ENCODE data around the gene ANXA2.
"Not testable (repeated sequence)": the region's sequence is repeated elsewhere in the genome, so short reads cannot be mapped to it uniquely, and the experiment has no call there.

The ANXA2 gene

DNA sequence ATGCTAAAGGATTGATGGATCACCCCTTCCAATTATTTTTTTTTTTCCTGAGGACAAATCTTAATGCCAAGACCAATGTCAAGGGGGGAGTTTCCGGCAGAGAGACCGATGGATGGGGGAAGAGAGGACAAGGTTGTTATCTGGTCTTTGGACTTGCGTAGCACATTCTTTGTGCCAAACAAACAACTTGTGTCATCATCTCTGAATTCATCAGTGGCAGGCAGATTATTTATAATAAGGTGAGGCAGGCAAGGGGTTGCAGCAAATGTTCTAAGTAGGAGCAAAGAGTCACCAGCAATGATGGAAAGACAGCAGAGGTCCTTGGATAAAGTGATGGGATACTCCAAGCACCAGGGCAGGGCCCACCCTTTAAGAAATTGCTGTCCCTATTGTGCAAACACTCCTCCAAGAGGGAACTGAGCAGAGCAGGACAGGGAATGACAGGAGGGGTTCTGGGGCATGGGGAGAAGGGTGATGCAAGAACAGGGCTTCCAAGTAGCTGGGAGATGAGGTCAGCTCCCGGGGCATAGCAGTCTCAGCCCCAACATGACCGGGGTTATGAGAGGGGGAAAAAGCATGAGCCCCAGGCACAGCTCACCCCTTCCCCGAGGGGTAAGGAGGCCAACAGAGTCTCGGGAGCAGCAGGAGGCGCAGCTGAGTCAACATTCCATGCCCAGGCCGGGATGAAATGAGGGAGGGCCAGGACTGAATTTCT is 57.4 kb downstream of the ANXA2 start:
- no peak for DNase-seq (ENCODE audit: extremely low read depth, low read depth)

GRCh38 chr15:60339236-60339635 is 58.5 kb downstream of the ANXA2 start:
- DNase-seq (ENCODE audit: extremely low read depth, low read depth) = no peak
- TF ChIP-seq, protein P1, sequence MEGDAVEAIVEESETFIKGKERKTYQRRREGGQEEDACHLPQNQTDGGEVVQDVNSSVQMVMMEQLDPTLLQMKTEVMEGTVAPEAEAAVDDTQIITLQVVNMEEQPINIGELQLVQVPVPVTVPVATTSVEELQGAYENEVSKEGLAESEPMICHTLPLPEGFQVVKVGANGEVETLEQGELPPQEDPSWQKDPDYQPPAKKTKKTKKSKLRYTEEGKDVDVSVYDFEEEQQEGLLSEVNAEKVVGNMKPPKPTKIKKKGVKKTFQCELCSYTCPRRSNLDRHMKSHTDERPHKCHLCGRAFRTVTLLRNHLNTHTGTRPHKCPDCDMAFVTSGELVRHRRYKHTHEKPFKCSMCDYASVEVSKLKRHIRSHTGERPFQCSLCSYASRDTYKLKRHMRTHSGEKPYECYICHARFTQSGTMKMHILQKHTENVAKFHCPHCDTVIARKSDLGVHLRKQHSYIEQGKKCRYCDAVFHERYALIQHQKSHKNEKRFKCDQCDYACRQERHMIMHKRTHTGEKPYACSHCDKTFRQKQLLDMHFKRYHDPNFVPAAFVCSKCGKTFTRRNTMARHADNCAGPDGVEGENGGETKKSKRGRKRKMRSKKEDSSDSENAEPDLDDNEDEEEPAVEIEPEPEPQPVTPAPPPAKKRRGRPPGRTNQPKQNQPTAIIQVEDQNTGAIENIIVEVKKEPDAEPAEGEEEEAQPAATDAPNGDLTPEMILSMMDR (IDR thresholded peaks at IDR 0.05; ENCODE audit: low read depth, low read length) = no peak

More for the DNA sequence above, 57.4 kb downstream of the ANXA2 start:
- TF ChIP-seq, protein P1 (IDR thresholded peaks at IDR 0.05; ENCODE audit: low read depth, low read length) = peak; percentile 11

DNA sequence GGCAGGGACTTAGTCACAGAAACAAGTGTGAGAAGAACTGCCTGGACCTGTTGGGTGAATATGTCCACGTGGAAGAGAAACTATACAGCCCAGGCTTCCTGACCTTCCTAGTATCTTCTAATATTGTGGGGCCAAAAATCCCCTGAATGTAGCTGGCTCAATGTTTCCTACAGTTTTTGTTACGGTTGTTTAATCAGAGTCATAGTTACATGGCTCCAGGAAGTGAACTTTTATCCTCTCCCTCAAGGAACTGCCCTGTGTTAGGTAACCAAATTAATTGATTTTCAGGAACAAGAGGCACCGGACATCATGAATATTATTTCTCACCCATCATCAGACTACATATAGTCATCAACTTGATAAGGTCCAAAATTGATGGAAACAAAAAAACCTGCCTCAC is 59.0 kb downstream of the ANXA2 start:
- TF ChIP-seq, protein P1 (IDR thresholded peaks at IDR 0.05; ENCODE audit: low read depth, low read length) = no peak
- no peak for DNase-seq (ENCODE audit: extremely low read depth, low read depth)

GRCh38 chr15:60337076-60337475 is 60.7 kb downstream of the ANXA2 start:
- DNase-seq (ENCODE audit: extremely low read depth, low read depth) = no peak
- TF ChIP-seq, protein P1 (IDR thresholded peaks at IDR 0.05; ENCODE audit: low read depth, low read length) = no peak

GRCh38 chr15:60335296-60335695 is 62.5 kb downstream of the ANXA2 start:
- not testable (repeated sequence) for DNase-seq (ENCODE audit: extremely low read depth, low read depth)

GRCh38 chr15:60328852-60329443 is 68.8 kb downstream of the ANXA2 start:
- TF ChIP-seq, protein P1 (IDR thresholded peaks at IDR 0.05; ENCODE audit: low read depth, low read length) = peak; percentile 78
- DNase-seq (ENCODE audit: extremely low read depth, low read depth) = no peak

DNA sequence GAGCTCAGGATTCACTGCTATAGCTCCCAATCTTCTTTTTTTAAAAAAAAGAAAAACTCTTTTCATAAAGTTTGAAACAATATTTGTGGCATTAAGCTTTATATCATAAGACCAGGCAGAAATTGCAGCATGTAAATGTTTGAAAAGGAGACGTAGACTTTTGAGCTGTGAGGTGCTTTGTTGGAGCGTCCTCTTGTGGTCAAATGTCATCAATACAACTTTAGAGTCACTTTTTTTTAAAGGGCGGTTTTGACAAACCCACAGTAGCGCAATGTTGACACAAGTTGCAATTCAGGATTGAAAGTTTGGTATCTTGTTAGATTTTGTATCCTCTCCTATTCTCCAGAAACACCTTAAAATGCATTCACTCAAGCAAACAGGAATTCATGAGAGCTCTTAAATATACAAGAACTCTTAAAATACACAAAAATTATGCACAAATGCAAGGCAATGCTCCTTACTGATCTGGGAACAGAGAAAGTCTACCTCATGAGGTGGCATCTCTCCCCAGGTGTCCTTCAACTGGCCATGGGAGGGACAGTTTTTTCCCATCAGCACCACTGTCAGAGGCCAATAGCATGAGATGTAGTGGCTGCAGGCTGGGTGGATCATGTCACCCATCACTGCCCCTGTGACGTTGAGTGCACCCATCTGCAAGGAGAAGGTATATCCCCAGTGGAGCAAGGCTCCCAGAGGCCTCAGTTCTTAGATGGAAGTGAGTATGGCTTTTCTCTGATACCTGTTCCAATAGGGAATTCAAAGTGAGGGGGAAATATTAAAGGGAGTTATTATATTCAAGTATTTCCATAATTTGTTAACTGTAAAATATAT is 70.7 kb downstream of the ANXA2 start:
- TF ChIP-seq, protein P1 (IDR thresholded peaks at IDR 0.05; ENCODE audit: low read depth, low read length) = peak; percentile 83
- DNase-seq (ENCODE audit: extremely low read depth, low read depth) = no peak

Measured in AG09319 (cell line).